Activated CD4-positive, alpha-beta T cell treated with anti-CD3 and anti-CD28 coated beads, Interleukin-2, amount 50 U/mL, for 4 hours (primary cell): ENCODE data around the gene MYH7B.

ENCODE experiments used
- DNase-seq, 2 experiments: peaks; one replicate each; pipeline ENCODE4 v3.0.0-alpha.2; 2020

Gene MYH7B

DNA sequence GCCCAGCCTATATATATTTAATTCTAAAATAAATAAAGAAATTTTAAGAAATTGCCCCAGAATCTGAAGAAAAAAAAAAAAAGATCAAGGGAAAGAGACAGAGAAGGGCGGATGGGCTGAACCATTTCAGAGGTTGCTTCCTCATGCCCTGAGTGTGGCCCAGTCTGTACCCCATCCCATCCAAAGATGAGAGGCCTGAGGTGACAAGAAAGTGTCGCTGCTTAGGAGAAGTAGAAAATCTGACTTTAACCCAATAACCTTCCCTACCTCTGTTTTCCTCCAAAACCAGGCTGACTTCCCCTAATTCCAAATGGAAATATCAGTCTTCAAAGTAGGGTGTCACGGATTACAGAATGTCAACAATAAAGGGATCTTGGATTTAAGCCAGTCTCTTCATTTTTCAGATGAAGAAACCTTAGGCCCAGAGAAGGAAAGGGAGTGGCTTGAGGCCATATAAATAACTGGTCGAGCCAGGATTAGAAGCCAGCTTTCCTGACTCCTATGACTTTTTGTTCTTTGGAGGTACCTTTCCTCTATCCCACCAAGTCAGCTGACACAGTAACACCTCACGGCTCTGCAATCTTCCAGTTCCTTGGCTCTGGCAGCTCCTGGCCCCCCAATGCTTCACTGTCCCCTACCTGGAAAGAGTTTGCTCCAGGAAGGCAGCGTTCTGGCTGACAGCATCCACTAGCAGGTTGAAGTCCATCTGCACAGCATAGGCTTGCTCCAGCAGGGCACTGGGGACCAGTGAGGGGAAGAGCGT is 10.2 kb upstream of the MYH7B start:
- no peak for DNase-seq

DNA sequence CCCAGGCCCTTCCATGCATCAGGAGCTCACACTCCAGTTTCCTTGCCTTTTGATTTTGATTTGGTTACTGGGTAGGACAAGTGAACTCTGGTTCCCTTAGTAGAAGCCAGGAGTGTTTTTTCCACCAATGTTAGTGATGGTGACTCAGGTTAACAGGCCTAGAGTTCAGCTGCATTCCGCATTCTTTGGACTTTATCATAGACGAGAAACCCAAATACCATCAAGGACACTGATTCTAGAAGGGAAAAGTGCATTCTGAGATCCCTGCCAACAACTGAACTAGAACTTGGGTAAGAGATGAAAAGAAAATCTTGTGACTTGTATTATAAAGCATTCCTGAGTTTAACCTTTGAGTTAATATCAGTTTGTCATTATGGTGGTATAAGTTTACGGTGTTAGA is 9.0 kb upstream of the MYH7B start:
- no peak for DNase-seq

DNA sequence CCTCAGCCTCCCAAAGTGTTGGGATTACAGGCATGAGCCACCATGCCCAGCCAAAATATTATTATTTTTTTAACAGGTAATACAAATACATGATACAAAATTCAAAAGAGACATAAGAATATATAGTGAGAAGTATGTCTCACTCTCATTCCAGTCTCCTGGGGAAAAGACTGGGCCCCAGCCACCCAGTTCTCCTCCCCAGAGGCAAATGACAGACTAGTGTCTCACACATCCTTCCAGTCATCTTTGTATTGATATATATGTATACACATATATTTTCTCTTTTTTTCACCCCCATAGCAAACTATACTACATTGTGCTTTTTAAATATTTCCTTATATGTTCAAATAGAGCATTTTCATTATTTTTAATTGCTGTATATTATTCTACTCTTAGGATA is 8.3 kb upstream of the MYH7B start:
- no peak for DNase-seq

DNA sequence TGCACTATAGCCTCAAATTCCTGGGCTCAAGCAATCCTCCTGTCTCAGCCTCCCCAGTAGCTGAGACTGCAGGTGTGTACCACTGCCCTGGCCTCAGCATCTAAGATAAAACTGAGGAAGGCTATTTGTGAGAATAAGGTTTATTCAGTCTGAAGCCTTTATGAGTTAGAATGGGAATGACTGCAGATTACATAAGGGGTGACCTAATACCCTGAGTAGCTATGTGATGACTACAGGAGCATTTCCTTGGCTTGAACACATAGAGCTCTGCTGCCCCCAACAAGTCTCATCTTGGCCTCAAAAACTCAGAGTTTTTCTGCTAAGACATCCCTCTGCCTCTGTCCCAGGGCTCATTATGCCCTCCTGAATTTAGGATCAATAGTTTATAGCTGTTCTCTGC is 7.6 kb upstream of the MYH7B start:
- no peak for DNase-seq

DNA sequence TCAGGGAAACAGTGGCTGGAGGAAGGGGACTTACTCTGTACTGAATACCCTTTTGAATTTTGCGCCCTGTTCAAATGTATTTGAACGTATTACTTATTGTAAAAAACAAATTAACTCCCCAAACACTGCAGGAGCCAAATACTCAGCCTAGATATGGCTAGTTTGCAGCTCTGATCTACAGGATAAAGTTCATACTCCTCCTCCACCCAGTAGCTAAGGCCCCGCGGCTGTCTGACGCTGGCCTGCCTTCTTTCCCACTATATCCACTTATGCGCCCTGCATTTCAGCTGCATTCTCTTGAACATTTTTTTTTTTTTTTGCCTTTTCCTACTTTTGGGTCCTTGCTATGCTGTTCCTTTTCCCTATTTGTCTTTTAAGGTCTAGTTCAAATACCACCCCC is 6.5 kb upstream of the MYH7B start:
- no peak for DNase-seq

DNA sequence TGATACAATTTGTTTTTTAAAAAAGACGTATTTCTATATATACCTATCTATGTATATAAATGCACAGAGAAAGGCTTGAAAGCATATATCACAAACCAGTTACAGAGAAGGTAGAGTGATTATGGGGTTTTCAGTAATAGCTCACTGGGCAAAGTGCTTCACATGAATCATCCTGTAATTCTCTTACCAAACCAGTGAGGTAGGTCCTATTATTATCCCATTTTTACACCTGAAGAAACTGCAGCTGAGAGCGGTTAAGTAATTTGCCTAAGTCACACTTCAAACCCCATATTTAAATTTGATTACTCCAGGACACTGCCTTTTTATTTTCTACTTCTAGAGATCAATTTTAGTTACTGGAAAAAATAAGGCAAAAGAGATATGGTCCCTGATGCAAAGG is 4.4 kb upstream of the MYH7B start:
- DNase-seq, result no peak

DNA sequence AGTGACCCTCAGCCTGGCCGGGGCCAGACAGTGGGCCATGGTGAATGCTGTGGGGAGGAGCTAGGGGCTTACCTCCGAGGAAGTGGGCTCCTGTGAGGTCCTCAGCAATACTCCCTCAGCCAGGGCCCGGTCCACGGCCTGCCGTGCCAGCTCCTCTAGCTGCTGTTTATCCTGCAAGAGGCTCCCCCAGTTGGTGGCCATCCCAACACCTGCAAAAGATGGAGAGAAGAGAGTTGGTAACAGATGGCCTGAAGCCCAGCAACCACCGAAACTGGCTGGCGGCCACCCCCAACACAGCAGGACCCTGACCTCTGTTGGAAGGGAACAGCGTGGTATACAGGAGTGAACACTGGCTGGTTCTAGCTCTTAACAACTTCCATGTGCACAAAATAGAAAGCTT is 4.0 kb upstream of the MYH7B start:
- no peak for DNase-seq

DNA sequence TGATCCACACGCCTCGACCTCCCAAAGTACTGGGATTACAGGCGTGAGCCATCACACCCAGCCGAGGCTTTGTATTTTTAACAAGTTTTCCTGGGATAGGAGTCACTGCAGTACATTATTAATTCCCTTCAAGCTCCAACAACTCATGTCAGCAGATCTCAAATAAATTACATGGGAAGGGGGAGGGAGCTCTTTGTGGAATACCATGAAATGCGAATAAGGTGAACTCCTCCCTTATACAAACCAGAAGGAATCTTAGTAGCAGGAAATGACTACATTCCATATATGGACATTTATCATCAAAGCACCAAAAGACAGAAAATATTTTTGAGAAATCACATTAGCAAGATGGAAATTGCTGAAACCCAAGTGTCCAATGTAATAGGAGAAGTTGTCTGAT is 3.0 kb upstream of the MYH7B start:
- no peak for DNase-seq

DNA sequence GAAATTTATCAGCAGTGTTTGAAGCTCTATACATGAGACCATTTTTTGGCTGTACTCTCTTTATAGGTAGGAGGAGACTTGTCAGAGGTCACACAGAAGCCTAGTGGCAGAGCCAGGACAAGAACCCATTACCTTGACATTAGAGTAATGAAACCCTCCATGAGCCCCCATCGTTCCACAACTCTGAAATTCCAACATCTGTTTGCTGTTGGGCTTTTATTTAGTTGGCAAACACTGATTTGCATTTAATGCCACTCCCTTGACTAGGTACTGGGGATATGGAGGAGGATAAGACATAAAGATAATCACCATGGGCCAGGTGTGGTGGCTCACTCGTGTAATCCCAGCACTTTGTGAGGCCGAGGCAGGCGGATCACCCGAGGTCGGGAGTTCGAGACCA is 1.7 kb upstream of the MYH7B start:
- DNase-seq, result no peak

DNA sequence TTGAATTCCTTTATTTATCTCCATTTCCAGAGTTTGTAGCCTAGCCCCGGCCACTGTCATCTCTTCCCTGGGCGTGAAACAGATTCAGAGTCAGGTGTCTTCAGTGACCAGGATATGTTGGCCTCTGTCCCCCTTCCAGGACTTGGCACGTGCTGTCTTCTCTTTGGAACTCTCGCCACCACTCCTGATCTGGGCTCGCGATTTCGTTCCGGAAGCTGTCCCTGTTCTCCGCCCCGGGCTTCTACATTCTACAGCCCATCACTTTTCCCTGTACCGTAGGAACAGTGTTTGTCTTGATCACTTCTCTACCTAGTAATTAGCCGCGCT is 801 bp upstream of the MYH7B start:
- no peak for DNase-seq

DNA sequence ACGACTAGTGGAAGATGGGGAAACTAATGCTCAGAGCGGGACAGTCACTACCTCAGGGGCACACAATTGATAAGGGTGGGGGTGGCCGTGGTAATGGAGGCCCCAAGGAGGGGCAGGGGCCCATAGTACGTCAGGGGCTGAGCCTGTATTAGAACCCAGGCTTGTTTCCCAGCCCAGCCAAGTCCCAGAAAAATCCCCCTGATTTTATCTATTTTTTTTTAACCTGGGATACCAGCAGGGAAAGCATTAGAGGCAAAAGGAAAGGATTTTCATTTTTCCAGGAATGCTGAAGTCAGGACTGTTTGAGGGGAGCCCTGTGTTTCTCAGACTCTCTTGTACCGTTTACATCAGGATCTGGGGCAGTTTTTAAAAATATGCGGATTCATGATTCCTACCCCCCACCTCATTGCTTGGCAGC is 382 bp downstream of the MYH7B start:
- no peak for DNase-seq

DNA sequence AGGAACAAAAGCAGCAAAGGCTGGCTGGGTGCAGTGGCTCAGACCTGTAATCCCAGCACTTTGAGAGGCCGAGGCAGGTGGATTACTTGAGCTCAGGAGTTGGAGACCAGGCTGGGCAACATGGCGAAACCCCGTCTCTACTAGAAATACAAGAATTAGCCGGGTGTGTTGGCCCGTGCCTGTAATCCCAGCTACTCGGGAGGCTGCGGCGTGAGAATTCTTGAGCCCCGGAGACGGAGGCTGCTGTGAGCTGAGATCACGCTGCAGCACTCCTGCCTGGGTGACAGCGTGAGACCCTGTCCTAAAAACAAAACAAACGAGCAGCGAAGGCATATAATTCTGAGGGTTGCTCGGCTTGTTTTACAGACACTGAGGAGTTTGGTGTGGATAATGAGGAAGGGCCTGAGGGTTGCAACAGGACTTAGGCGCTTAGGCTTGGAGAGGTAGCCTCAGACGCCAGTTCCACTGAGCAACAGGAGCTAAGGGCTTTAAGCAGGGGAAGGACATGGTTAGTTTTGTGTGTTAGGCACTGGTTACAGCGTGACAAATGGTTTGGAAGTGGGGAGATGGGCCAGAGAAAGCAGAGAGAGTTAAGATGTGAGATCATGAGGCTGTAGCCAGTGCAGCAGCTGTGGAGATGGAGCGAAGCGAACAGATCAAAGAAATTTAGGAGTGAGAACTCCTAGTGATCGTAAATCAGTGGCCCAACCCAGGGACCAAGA is 1.2 kb downstream of the MYH7B start:
- no peak for DNase-seq

DNA sequence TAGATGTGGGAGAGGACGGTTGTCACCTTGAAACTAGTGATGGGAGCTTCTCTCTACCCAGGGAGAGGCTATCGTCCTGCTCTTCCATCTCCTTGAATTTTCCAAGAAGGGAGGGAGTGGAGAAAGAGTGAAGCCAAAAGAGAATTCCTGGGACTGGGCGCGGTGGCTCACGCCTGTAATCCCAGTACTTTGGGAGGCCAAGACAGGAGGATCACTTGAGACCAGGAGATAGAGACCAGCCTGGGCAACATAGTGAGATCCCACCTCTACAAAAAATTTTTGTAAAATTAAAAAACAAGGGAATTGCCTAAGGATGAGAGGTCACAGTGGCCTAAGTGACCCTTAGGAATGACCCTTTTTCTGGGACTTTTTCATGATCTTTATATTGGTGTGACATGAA is 8.8 kb downstream of the MYH7B start:
- no peak for DNase-seq

DNA sequence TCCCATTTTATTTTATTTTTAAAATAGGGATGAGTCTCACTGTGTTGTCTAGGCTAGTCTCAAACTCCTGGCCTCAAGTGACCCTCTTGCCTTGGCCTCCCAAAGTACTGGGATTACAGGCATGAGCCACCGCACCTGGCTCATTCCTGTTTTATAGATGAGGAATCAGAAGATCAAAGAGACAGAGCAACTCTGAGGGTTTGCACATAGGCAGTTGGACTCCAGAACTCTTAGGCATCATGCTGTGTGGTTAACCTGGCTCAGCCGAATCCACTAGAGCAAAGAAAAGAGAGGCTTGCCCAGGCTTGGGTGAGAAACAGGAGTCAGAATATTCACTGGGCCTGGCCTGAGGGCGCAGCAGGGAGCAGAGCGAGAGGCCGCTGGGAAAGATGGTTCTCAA is 9.4 kb downstream of the MYH7B start:
- no peak for DNase-seq

DNA sequence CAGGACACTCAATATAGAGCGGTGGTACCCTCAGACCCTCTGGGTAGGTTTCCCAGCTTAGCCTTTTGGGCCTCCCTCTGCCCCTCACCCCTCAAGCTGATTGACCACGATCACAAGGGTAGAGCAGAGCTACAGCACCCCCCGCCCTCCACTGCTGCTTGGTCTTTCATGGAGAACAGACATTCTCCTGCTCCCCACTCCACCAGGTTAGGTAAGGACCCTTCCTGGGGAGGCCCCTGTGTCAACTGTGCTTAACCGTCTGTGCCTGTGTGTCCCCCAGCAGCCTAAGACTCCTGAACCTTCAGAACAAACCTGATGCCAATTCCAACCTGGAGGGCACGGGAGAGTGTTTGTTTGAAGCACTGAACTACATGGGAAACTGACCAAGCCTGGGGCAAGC is 11.8 kb downstream of the MYH7B start:
- DNase-seq, result no peak

DNA sequence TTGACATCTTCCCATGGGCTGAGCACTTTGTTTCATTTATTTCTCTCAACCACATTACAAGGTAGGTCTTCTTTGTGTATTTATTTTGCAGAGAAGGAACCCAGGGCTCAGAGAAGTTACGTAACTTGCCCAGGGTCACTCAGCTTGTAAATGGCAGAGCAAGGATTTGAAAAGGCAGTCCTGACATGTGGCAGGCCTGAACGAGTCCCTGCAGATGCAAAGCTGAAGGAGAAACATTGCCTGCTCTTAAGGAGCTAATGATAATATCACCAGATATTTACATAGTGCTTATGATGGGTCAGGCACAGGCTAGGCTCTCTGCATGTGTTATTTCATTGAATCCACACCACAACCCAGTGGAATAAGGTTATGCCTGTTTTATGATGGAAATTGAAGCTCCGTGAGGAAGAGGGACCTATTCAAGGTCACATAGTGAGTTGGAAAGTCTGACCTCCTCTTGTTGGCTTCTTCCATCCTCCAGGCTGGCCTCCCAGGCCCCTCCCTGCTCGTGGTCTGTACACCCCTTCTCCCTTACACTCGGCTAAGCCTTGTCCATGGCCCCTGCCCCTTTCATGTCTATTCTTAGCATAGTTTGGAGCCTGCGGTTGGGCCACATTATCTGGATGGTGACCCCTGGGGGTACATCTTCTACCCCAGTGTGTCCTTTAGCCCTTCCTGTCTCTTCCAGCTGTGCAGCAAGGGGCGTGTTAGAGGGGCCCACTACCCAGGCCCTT is 12.5 kb downstream of the MYH7B start:
- DNase-seq, result no peak

DNA sequence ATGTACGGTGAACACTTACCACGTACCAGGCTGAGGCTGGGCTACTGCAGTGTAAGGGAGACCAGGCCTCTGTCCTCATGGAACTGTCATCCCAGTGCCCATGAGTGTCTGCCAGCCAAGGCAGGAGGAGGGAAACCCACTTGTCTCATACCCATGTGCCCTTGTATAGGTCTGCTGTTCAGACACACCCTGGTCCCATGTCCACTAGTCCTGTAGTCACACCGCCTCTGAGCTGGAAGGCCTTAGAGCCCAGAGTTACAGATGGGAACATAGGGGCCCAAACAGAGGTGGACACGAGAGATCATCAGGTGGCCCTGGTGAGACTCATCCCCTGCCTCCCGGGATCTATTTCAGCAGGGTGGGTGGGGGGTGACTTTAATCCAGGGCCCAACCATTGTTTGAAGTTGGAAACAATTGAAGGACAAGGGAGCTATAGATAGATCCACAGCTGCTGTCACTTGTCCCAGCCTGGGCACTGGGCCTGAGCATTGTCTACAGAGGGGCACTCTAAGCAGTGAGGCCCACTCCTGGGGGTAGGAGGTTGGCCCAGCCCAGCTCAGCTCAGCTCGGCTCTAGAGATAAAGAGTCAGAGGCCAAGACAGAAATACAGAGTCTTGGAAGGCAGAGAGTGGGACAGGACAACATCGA is 14.6 kb downstream of the MYH7B start:
- DNase-seq, result no peak

DNA sequence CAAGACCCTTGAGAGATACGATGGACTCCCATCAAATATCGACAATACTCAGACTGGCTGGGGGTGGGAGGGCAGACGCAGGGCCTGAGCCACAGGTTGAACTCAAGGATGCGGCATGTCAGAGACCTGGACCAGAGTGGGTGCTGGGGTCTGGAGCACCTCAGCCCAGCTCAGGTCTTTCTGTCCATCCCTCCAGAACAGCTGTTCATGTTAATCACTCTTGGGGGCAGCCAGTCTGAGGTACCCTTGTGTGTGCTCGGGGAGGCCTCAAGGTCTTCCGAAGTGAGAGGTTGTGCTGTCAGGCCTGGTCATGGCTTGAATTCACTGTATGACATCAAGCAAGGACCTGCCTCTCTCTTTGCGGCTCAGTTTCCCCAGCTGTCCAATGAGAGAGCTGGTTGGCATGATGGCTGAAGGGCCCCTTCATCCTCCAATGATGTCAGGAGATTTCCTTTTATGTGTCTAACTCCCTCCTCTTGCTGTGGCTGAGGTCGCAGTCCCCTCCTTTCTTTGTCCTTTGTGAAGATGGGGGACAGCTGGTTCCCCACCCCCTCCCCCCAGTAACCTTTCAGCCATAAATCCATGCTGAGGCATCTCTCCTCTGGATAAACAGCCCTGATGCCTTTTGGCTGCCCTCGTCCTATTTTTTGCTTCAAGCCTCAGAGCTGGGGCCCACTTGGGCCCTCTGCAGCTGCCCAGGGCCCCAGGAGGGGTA is 15.3 kb downstream of the MYH7B start:
- DNase-seq, result no peak

DNA sequence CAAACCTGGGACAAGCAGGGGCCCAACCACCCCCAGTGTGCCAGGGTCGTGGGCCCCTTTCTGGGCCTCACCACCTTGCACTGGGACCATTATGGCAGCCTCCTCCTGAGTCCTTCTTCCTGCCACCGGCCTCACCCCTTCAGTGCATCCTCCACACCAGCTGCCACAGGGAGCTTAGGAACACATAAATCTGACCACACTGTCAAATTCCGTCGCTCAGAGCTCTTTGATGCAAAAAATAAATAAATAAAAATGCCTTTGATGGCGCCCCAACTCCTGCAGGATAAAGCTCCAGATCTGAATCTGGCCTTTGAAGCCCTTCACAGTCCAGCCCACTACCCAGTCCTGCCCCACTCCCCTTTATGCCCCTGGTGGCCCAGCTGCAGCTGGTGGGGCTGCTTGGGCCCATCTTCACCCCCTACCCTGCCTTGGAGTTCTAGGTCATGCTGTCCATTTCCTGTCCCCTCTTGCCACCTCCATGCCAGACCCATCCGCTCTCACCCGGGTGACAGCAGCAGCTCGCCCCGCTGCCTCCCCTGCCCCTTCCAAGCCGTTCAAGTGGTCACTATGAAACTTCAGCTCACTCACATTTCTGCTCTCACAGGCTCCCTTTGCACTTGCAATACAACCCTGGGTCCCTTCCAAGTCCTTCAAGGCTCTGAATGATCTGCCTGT is 16.0 kb downstream of the MYH7B start:
- no peak for DNase-seq

DNA sequence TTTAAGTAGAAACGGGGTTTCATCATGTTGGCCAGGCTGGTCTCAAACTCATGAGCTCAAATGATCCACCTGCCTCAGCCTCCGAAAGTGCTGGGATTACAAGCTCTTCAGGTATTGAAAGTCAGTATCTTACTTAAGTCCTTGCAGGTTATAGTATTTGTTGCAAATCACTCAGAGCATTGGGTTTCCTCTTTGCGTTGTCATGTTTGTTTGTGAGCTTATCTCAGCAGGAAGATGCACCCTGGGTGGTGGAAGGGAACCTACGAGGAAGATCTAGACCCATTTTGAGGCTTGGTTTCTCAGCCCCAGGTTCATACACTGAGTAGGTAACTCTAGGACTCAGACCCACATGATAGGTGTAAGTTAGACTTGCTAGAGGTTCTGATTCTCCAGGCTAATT is 18.6 kb downstream of the MYH7B start:
- no peak for DNase-seq

DNA sequence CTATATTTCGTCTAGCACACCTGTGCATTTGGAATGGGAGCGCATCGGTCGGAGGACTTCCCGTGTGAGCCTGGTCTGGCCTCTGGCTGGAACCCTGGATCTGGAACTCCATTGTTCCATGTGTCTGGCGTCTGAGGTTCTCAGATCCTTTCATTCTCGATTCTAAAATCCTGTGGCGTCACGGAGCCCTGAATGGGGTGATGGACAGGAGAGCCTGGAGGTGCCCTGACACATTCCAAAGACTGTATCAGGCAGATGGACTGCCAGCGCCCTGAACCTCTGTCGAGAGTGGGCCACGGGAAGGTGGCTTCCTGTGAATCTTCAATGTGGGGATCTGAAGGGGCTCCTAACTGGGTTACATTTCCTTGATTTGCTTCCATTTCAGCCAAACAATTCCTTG is 20.6 kb downstream of the MYH7B start:
- DNase-seq, result no peak

DNA sequence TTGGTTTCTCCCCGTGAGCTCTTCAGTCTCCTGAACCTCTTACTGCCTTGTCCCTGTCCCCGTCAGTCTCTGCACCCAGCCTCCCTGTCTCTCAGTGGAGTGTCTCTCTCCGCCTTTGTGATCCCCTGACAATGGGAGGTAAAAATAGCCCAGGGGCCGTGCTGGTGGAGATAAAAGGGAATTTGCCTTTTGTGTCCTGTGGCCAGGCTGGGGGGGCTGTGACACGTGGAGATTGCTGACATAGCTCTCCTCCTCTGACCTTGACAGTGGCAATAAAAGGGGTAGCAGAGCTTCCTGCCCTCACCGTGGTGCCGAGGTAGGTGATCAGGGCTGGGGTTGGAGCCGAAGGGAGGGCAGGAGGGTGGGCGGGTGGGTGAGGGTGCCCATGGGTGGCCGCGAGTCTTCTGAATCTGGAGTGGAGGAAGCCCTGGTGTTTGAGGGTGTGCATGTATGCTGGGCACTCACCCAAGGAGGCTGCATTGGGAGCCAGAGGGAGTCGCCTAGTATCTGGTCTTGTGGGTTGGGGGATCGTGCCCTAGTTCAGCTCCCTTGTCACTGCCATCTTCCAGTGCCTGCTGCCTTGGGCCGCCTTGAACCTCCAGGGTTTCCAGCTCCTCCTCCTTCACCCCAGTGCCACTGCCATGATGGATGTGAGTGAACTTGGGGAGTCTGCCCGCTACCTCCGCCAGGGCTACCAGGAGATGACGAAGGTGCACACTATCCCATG is 21.9 kb downstream of the MYH7B start:
- no peak for DNase-seq
